HCT116 (cell line): ENCODE data around the gene GFOD1.

Experiments used
- ATF3 ChIP-seq: IDR thresholded peaks from 2 replicates; pipeline ENCODE4 v1.6.1; 2012
- EZH2 ChIP-seq: fragments of 200-600 bp; sonication (generic); IDR thresholded peaks from 2 replicates; pipeline ENCODE4 v1.6.1; 2017; ENCODE audit warnings: antibody characterized with exemption, mixed run types
- FOSL1 ChIP-seq: IDR thresholded peaks from 2 replicates; pipeline ENCODE4 v1.6.1; 2012; ENCODE audit warnings: low read depth
- POLR2A ChIP-seq: IDR thresholded peaks from 2 replicates; pipeline ENCODE4 v1.7.0; 2011; ENCODE audit warnings: borderline replicate concordance; ENCODE audit not compliant: insufficient read depth, insufficient read length; ENCODE audit errors: extremely low read depth
- POLR2AphosphoS5 ChIP-seq: IDR thresholded peaks from 2 replicates; pipeline ENCODE4 v1.6.1; 2011; ENCODE audit warnings: mild to moderate bottlenecking, low read depth, low read length, moderate library complexity
- RAD21 ChIP-seq: IDR thresholded peaks from 2 replicates; pipeline ENCODE4 v1.6.1; 2012; ENCODE audit warnings: low read depth, mild to moderate bottlenecking
- YY1 ChIP-seq: IDR thresholded peaks from 2 replicates; pipeline ENCODE4 v1.6.1; 2011; ENCODE audit warnings: low read length, low read depth, moderate library complexity, mild to moderate bottlenecking; ENCODE audit not compliant: insufficient replicate concordance; ENCODE audit errors: extremely low read depth
- ZNF274 ChIP-seq: fragments of 200-500 bp; sonication (Bioruptor generic); IDR thresholded peaks from 2 replicates; pipeline ENCODE4 v1.6.1; 2014; ENCODE audit warnings: mild to moderate bottlenecking, low read depth, low read length, inconsistent platforms
- TF ChIP-seq, protein P1 (sequence below), 3 experiments: fragments of 200-600 bp in 1 of 3; sonication (generic) in 1 of 3; IDR thresholded peaks in 2 of 3; conservative IDR thresholded peaks in 1 of 3; 2 replicates each; pipeline ENCODE4 v1.5.1; 2012 to 2017; ENCODE audit warnings: low read depth in 2 of 3, low read length in 2 of 3, antibody characterized with exemption in 1 of 3, borderline replicate concordance in 1 of 3, control low read depth in 1 of 3, mild to moderate bottlenecking in 1 of 3, mixed read lengths in 1 of 3, mixed run types in 1 of 3, moderate library complexity in 1 of 3; ENCODE audit not compliant: insufficient read depth in 1 of 3
- TF ChIP-seq, protein P2 (sequence below): IDR thresholded peaks from 2 replicates; pipeline ENCODE4 v1.6.1; 2011; ENCODE audit warnings: mild to moderate bottlenecking, low read length, moderate library complexity; ENCODE audit not compliant: insufficient replicate concordance; ENCODE audit errors: extremely low read depth

DNA sequence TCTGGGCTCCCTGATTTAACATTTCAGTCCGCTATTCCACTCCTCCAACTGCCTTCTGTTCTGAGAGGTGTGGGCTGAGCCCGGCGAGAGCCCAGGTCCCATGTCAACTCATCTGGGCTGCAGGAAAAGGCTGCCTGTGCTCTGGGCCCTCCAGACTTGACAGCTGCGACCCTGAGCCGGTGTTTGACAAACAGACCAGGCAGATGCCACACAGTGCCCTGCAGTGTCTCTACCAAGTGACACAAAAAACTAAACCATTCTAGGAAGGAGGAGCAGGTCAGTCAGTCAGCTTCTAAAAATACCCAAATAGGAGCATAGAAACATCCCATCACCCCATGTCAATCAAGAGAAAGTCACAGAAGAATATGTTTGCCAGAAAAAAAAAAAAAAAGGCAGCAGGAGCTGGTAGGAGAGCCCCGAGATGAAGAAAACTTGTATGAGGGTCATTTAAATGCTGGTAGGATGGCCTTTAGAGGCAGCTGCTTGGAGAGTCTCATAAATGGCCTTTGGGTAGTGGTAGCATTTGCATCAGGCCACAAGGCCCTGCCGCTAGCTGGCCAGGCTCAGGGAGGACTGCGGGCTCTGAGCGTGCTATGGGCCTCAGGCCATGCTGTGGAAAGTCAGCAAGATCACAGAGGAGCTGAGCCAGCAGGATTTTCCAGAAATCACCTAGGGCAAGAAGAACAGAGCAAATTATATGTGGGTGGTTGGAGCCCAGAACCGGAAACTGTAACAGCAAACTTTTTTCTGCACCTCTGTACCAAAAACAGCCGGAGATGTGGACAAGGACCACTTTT, 36.6 kb upstream of the GFOD1 start:
- TF ChIP-seq, protein P1, sequence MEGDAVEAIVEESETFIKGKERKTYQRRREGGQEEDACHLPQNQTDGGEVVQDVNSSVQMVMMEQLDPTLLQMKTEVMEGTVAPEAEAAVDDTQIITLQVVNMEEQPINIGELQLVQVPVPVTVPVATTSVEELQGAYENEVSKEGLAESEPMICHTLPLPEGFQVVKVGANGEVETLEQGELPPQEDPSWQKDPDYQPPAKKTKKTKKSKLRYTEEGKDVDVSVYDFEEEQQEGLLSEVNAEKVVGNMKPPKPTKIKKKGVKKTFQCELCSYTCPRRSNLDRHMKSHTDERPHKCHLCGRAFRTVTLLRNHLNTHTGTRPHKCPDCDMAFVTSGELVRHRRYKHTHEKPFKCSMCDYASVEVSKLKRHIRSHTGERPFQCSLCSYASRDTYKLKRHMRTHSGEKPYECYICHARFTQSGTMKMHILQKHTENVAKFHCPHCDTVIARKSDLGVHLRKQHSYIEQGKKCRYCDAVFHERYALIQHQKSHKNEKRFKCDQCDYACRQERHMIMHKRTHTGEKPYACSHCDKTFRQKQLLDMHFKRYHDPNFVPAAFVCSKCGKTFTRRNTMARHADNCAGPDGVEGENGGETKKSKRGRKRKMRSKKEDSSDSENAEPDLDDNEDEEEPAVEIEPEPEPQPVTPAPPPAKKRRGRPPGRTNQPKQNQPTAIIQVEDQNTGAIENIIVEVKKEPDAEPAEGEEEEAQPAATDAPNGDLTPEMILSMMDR (IDR thresholded peaks at IDR 0.05 in 2 of 3, conservative IDR thresholded peaks at IDR 0.05 in 1 of 3; ENCODE audit: borderline replicate concordance in 1 of 3, insufficient read depth in 1 of 3, low read depth in 2 of 3, low read length in 2 of 3), result no peak
- TF ChIP-seq EZH2 (no peak), POLR2A (no peak), FOSL1 (no peak), RAD21 (no peak), YY1 (no peak), ATF3 (no peak), ZNF274 (no peak), POLR2AphosphoS5 (no peak)
- TF ChIP-seq, protein P2, sequence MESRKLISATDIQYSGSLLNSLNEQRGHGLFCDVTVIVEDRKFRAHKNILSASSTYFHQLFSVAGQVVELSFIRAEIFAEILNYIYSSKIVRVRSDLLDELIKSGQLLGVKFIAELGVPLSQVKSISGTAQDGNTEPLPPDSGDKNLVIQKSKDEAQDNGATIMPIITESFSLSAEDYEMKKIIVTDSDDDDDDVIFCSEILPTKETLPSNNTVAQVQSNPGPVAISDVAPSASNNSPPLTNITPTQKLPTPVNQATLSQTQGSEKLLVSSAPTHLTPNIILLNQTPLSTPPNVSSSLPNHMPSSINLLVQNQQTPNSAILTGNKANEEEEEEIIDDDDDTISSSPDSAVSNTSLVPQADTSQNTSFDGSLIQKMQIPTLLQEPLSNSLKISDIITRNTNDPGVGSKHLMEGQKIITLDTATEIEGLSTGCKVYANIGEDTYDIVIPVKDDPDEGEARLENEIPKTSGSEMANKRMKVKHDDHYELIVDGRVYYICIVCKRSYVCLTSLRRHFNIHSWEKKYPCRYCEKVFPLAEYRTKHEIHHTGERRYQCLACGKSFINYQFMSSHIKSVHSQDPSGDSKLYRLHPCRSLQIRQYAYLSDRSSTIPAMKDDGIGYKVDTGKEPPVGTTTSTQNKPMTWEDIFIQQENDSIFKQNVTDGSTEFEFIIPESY, result no peak
